Left kidney (tissue), 8 donors: ENCODE measurements around the gene OR2AJ1. TPM values are rescaled to one million over a fixed set of nuclear protein-coding genes. Genes with fewer than 3 reads are reported as not detected.

Experiments used
- DNase-seq: peaks from one replicate; pipeline ENCODE4 v3.0.0-alpha.2; 2013
- long read RNA-seq, 8 donors: transcript quantifications; one replicate each; lab custom pipeline, GENCODE V29; 2026
- polyA plus RNA-seq: library from polyadenylated mRNA; unstranded; fragments of 120-200 nt; gene quantifications from one replicate; pipeline ENCODE4 v1.2.1, GENCODE V29; 2013; ENCODE audit not compliant: insufficient read length

OR2AJ1 gene, protein sequence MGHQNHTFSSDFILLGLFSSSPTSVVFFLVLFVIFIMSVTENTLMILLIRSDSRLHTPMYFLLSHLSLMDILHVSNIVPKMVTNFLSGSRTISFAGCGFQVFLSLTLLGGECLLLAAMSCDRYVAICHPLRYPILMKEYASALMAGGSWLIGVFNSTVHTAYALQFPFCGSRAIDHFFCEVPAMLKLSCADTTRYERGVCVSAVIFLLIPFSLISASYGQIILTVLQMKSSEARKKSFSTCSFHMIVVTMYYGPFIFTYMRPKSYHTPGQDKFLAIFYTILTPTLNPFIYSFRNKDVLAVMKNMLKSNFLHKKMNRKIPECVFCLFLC
- not detected for polyA plus RNA-seq
- long read RNA-seq, donor 1, result 0 reads
- long read RNA-seq, donor 2, result 0 reads
- long read RNA-seq, donor 3, result 0 reads
- long read RNA-seq, donor 4, result 0 reads
- long read RNA-seq, donor 5, result 0 reads
- long read RNA-seq, donor 6, result 0 reads
- long read RNA-seq, donor 7, result 0 reads
- long read RNA-seq, donor 8, result 0 reads

DNA sequence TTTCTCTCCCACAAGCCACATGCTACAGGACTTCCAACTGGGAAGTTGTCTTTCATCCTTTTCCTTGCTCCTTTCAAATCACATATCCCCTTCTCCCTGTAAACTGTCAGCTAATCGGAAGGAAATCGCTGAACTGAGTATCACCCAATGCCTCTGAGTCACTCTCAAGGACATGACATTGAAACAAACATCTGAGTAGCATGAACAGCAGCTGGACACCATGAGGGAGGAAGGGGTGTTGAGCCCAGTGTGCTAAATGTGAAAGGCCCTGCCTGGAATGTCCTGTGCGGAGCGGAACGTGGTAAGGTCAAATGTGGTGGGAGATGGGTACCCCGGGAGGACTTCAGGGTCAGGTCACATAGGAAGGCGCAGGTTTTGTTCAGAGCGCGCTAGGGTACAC, at the start of gene OR2AJ1:
Gene OR2AJ1, plus strand, starts transcription at position 22 of the 400 bp plus-strand sequence. CDS start 8,880 bp downstream, outside the sequence.
- DNase-seq, result no peak

DNA sequence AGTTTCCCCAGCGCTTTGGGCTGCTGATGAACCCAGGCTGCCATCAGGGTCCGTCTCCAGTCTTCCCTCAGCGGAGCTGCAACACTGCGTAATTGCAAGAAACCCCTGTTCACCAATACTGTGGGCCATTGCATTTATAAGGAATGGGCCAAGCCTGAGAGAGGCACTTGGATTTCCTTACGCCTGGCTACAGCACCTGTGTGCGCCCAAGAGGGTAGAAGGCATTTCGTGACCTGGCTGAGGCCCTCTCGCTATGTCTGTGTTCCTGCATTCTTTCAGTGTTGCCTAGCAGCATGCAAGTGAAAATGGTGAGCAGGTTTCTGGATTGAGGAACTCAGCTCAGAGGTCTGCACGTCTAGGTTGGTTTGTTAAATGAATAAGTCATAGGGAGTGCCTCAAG, 41.3 kb upstream of the OR2AJ1 start:
- DNase-seq, result no peak

DNA sequence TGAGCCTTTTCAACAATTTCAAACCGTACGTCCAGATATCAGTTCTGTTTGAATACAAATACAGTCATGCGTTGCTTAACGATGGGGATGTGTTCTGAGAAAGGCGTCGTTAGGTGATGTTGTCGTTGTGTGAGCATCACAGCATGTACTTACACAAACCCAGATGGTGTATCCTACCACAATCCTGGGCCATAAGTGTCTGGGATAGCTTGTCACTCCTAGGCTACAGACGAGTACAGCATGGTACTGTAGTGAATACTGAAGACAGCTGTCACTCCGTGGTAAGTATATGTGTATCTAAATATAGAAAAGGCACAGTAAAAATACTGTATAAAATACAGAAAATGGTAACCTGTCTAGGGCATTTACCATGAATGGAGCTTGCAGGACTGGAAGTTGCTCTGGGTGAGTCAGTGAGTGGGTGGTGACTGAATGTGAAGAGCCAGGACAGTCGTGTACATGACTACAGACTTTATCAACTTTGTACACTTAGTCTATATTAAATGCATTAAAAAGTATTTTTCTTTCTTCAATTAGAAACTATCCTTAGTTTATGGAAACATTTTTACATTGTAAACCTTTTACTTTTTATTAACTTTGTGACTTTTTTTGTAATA, 39.8 kb upstream of the OR2AJ1 start:
- no peak for DNase-seq

DNA sequence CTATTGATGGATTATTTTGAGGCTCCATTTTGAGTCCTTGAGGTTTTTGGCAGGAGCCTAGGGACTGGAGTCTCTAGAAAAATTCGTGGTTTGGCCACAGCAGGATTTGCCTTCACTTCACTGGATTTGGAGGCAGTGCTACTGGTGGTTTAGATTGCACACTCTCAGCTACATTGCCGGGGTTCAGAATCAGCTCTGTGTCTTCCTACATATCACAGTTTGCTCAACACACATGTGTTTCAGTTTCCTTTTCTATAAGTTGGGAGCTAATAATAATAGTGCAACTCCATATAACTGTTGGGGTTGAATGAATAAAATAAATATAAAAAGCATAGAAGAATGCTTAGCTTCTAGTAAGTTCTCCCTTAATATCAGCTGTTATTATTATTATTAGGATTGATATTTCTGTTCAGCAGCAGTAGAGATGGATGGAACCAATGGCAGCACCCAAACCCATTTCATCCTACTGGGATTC, 29.5 kb upstream of the OR2AJ1 start, which contains the start of gene OR2W3:
Gene OR2W3, plus strand, starts transcription at position 425 of the 475 bp plus-strand sequence. Its CDS starts 0 bp downstream, at position 425.
- no peak for DNase-seq

DNA sequence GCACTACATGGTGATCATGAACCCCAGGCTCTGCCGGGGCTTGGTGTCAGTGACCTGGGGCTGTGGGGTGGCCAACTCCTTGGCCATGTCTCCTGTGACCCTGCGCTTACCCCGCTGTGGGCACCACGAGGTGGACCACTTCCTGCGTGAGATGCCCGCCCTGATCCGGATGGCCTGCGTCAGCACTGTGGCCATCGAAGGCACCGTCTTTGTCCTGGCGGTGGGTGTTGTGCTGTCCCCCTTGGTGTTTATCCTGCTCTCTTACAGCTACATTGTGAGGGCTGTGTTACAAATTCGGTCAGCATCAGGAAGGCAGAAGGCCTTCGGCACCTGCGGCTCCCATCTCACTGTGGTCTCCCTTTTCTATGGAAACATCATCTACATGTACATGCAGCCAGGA, 28.7 kb upstream of the OR2AJ1 start:
- no peak for DNase-seq

DNA sequence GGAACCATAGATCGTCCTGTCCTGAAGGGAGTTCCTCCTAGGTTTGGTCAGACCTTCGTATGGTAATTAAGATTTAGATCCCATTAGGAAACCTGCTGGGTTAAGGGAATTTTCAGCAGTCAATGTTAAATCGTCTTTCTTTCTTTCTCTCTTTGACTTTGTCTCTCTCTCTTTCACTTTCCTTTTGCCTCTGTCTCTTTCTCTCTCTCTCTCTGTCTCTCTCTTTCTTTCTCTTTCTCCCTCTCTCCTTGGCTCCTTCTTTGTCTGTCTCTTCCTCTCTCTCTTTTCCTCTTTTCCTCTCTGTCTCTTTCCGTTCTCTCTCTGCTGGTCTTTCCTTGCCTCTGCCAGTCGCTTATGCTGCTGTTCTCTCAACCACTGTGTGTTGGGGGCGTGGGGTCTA, 20.6 kb upstream of the OR2AJ1 start:
- no peak for DNase-seq

DNA sequence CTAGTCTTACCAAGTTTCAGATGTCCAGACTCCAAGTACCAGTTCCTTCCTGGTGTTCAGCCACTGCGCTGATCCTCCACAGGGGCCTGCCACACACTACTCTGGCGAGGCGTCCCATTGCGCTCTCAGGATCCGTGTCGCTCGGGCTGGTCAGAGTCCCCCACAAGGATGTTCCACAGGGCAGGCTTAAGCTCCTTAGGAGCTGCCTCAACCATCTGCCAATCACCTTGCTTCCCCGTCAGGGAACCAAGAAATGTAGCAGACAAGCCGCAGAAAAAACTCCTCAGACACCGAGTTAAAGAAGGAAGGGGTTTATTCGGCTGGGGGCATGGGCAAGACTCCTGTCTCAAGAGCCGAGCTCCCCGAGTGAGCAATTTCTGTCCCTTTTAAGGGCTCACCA, 19.5 kb upstream of the OR2AJ1 start:
- DNase-seq, result no peak

DNA sequence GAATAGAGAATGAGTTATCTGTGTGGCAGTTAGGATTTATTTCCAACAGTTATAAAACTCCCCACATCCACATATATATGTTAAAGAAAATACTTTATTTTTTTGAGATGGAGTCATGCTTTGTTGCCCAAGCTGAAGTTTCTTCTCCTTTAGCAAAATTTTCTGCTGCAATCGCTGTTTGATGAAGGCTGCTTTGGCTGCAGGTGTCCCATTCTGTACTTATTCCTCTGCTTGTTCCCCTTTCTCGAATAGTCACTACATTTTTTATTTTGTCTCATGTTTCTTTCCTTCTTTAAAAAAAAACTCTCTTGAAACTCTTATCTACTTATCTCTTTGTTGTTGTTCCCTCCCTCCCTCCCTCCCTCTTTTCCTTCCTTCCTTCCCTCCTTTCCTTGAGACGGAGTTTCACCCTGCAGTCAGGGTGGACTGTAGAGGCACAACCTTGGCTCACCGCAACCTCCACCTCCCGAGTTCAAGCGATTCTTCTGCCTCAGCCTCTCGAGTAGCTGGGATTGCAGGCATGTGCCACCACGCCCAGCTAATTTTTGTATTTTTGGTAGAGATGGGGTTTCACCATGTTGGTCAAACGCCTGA, 18.7 kb upstream of the OR2AJ1 start:
- no peak for DNase-seq

DNA sequence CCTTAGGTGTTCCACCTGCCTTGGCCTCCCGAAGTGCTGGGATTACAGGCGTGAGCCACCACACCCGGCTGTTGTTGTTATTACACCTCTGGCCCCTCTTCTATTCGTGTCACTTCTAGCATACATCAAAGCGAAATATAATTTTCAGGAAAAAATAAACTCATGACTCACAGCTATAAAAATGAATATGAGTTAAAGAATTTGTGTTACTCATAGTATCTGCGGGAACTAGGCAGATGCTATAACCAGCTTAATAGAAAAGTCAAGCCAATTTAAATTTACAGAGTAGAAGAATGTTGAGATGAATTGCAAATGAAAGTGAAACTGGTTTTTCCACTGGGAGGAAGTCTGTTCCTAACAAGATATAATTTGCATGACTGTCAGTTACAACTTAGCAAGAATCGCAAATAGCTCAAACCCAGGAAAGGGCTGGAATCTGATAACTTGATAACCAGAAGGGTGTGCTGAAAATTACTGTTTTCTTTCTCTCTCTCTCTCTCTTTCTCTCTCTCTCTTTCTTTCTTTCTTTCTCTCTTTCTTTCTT, 18.1 kb upstream of the OR2AJ1 start:
- no peak for DNase-seq

DNA sequence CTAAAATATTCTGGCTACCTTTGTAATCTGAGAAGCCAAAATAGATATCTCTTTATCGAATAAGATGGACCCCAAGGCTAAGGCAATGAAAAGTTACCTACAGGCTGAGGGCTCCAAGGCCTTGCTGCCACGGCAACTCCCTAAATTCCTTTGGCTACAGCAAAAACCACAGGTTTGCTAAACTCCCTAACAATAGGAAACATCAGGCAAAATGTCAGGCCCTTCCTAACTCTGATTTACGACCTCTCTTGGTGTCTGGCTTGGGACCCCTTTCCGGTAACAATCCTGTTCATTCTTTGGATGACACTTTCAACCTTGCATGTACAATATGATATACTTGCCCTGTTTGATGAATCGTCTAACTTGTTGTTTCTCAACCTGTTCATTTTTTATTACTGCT, 15.9 kb upstream of the OR2AJ1 start:
- DNase-seq, result no peak

DNA sequence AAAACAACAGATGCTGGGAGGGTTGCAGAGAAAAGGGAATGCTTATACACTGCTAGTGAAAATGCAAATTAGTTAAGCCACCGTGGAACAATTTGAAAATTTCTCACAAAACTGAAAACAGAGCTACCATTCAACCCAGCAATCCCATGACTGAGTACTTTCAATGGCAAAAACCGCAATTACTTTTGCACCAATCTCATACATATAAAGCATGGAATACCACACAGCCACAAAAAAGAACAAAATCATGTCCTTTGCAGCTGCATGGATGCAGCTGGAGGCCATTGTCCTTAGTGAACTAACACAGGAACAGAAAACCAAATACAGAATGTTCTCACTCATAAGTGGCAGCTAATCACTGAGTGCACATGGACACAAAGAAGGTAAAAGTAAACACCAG, 10.9 kb upstream of the OR2AJ1 start:
- DNase-seq, result no peak

DNA sequence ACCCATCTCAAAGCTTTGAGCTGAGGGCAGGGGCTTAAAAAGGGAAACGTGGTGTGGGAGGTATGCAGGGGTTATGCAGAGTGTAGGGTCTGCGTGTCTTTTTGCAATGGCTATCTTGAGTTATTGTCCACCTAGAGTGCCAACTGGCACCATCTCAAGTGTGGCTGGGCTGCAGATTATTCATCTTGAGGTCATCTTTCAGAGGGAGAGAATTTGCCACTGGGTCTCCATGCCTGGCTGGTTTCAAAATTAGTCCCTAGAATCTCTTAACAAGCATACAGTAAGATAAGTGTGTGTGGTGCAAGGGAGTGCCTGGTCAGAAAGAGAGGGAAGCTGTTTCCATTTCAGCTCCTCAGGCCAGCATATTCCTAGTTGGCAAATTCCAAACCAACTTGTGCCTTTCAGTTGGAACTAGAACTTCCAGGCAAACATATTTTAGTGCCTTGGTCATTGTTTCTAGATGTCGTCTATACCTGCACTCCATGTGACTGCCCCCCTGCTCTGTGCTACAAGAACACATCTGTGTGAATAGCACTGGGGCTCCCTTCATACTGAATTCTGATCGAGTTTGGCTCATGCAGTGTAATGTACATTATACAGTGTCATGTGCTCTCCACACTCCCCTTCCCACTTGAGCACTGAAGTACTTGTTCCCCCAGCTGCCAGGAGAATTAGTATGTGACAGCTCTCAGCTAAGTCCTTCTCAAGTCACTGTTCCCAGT, 9.6 kb upstream of the OR2AJ1 start:
- DNase-seq, result no peak

DNA sequence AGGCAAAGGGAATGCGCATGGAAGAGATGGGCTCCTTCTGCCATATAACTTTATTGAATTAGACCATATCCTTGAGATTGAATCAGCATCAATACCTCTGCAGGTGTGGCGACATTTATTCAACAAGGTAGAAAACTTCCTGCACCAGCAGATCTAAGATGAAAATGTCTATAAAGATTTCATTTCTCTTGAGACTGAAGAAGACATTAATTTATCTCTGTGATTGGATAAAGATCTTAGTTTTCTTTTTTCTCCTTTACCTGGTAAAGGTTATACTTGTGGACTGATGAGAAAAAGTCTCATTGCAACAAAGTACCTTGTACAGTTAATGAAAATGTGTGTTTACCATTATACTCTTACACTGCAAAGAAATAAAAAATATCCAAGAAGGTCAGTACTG, 4.7 kb upstream of the OR2AJ1 start, which contains the start of gene OR2T8:
Gene OR2T8, plus strand, starts transcription at position 301 of the 400 bp plus-strand sequence. CDS start 766 bp downstream, outside the sequence.
- no peak for DNase-seq

DNA sequence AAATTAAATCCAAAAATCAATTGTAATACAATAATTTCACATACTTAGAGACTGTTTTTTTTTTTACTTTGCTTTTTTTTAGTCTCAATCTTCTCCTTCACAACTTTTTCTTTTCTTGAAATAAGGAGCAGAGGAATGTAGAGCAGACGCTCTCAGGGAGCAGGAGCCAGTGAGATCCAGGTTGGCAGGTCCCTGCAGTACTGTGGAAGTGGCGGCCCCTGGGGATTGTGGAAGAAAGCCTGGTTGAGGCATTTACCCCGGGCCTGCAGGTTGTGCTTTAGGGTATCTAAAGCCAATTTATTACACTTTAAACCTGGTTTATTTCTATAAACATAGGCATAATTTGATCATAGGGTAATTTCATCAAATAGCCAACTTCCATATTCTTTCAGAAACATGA, 748 bp upstream of the OR2AJ1 start:
- DNase-seq, result no peak

DNA sequence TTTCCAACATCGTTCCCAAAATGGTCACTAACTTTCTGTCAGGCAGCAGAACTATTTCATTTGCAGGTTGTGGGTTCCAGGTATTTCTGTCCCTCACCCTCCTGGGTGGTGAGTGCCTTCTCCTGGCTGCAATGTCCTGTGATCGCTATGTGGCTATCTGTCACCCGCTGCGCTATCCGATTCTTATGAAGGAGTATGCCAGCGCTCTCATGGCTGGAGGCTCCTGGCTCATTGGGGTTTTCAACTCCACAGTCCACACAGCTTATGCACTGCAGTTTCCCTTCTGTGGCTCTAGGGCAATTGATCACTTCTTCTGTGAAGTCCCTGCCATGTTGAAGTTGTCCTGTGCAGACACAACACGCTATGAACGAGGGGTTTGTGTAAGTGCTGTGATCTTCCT, 9.3 kb downstream of the OR2AJ1 start:
- no peak for DNase-seq

DNA sequence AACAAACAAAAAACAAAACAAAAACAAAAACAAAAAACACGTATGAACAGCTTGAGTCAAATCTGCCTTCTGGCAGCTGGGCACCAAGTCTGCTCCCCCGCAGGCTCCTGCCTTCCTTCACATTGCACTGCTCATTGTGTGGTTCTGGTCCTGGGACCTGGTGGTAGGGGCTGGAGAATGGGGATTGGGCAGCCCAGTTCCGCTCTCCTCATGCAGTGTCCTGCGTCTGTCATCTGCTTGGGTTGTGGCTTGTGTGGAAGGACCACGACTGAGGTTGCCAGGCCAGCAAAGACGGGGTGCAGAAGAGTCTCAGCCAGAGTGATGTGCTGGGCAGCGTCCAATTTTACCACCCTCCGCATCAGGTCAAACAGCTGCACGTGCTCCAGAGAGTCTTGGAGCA, 11.1 kb downstream of the OR2AJ1 start:
- no peak for DNase-seq

DNA sequence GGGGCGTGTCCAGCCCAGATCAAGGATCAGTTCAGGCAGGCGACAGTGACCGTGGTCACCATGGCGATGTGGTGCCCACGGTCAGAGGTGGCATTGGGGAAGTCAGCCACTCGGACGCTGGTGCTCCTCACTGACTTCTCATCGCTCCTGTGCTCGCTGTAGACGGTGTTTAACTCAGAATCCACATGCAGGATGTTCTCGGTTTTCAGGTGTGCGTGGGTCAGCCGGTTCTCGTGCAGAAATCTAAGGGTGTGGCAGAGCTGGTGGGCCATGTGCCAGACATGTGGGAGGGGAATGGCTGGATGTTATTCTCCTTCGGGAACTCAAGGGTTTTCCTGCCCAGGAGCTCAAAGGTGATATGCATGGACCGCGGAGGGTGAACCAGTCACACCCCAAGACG, 11.7 kb downstream of the OR2AJ1 start:
- DNase-seq, result no peak

DNA sequence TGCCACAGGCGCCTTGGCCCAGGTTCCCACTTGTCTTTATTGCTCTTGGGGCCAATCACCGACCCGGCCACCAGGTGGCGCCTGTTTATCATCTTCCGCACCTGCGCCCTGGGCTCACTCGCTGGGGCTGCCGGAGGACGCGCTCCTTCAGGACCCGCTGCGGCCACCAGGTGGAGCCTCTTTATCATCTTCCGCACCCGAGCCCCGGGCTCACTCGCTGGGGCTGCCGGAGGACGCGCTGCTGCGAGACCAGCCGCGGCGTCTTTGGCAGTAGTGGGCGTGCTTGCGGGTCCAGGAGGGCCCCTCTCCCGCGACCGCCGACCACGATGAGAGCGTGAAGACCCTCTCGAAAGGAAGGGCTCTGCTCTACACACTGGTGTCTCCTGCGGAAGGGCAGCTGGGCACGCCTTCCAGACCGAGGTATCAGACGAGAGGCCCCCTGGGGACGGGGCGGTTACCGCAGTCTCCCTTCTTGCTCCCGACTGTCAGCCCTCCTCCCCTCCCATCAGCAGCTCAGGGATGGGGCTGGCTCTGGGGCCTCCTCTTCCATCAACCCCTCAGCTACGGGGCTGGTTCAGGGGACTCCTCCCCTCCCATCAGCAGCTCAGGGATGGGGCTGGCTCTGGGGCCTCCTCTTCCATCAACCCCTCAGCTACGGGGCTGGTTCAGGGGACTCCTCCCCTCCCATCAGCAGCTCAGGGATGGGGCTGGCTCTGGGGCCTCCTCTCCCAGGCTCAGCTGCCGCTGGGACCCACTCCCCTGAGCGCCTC, 12.5 kb downstream of the OR2AJ1 start:
- DNase-seq, result peak; percentile 57

DNA sequence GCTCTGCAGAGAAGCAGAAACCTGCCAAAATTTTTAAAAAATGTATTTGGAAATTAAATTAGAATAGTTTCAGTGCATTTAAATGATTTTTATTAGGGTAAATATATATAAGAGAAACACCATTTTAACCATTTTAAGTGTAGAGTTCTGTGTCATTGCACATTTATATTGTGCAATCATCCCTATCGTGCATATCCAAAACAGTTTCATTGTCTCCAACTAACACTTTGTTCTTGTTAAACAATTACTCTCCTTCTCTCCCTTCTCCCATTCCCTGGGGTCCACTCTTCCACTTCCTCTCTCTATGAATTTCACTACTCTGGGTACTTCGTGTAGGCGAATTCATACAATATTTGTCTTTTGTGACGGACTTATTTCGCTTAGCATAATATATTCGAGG, 17.9 kb downstream of the OR2AJ1 start:
- no peak for DNase-seq

DNA sequence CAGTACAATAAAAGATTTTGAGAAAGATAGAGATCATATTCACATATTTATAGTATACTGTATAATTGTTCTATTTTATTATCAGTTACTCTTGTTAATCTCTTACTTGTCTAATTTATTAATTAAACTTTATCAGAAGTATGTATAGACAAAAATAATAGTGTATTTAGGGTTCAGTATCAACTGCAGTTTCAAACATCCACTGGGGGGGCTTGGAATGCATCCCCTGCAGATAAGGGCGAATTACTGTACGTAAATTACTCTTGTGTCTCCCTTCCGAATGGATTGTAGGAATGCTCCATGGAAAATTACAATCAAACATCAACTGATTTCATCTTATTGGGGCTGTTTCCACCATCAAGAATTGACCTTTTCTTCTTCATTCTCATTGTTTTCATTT, 23.9 kb downstream of the OR2AJ1 start, which contains the start of gene OR2L8:
Gene OR2L8, plus strand, starts transcription at position 301 of the 400 bp plus-strand sequence. Its CDS starts 0 bp downstream, at position 301.
- no peak for DNase-seq

DNA sequence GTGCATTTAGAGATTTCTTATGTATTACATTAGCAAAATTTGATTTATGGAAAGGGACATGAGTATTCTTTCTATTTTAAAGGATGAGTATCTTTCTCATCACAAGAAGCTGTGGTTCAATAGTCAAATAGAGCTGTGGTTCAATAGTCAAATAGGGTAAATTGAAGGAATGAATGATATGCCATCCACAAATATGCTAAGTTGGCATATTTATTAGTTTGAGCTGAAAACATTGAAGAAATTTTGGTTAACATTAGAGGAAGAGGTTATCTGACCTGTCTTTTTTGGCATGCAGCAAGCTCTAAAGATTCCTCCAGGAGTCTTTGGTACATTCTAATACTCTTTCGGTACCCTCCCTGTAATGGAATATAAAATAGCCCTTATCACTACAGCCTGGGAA, 28.7 kb downstream of the OR2AJ1 start:
- no peak for DNase-seq
